ENCODE measurements around the gene CACNG1.

The CACNG1 gene, protein sequence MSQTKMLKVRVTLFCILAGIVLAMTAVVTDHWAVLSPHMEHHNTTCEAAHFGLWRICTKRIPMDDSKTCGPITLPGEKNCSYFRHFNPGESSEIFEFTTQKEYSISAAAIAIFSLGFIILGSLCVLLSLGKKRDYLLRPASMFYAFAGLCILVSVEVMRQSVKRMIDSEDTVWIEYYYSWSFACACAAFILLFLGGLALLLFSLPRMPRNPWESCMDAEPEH

GRCh38 chr17:67044016-67044772 lies at the start of gene CACNG1:
Gene CACNG1 (plus strand): TSS chr17:67044554. CDS start chr17:67044661, 107 bp downstream.
- DNase-seq (ENCODE audit: low read depth): no peak

- DNase-seq (ENCODE audit: low read depth): no peak
These were observed 49.3 kb upstream of the CACNG1 start for GRCh38 chr17:66994930-66995535.

DNA sequence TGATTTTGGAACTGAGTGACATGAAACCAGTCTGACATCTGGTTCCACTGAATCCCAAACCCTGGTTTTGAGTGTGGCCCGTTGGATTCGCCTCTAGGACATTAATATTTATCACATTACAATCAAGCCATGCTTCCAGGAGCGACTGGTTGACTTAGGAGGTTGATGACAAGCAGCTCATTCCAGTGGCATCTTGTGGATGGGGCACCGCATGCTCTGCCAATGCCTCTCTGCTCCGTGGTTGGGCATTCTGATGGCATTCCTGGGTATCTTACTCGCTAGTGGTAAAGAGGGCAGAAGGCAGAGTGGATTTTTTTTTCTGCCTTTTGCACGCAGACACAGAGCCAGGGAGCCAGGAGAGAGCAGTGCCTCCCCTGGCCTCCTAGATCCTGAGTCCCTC lies 48.4 kb upstream of the CACNG1 start:
- no peak for DNase-seq (ENCODE audit: low read depth)

DNA sequence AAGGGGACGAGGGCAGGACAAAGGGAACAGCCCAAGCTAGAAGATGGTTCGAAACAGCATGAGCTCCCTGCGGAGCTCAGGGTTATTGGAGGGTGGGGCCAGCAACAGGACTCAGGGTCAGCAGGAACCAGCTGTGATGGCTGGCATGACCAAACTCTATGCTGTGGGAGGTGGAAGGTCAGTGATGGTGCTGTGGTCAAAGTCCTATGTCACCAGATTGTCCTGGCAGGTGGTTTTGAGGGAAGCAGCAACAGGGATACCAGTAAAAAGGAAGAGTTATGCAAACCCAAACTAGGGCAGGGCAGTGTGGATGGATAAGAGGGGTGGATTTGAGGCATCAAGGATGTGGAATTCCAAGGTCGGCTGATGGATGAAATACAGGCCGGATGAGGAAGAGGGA lies 47.4 kb upstream of the CACNG1 start:
- DNase-seq (ENCODE audit: low read depth): no peak

DNA sequence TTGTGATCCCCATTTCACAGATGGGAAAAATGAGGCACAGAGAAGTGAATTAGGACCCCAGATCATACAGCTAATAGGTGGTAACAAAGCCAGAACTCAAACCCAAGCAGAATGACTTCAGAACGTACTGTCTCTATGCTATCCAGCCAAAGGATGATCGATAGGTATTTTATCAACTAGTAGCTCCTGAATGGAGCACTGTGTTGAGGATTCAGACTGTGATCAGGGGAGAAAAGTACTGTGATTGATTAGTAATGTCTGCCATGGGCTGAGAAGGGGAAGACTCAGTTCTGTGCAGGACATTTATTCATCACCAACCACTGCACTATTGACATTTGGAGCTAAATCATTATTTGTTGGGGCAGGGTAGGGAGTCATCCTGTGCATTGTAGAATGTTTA lies 41.1 kb upstream of the CACNG1 start:
- no peak for DNase-seq (ENCODE audit: low read depth)

- no peak for DNase-seq (ENCODE audit: low read depth)
These were observed 40.2 kb upstream of the CACNG1 start for GRCh38 chr17:67004181-67004580.

DNA sequence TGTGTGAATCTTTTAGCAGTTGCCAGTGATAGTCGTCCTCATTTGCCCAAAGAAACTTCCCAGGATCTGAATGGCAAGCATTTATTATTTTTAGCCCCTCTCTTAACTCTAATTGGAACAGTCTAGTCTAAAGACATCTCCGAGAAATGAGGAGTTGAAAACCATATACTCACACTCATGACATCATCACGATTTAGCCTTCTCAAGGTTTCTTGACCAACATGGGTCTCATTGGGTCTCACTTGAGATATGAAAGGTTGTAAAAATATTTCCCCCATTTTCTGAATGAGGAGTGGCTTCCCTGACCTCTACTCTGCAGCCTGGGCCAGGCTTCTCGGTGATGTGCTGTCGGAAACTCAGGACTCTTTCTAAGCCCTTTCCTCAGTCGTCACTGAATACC lies 37.1 kb upstream of the CACNG1 start:
- DNase-seq (ENCODE audit: low read depth): no peak

GRCh38 chr17:67008101-67008500 lies 36.3 kb upstream of the CACNG1 start:
- no peak for DNase-seq (ENCODE audit: low read depth)

- no peak for DNase-seq (ENCODE audit: low read depth)
These were observed 32.7 kb upstream of the CACNG1 start for GRCh38 chr17:67011527-67012175.

GRCh38 chr17:67013891-67014290 lies 30.5 kb upstream of the CACNG1 start:
- no peak for DNase-seq (ENCODE audit: low read depth)

GRCh38 chr17:67015001-67015400 lies 29.4 kb upstream of the CACNG1 start:
- DNase-seq (ENCODE audit: low read depth): no peak

GRCh38 chr17:67016039-67016762 lies 28.2 kb upstream of the CACNG1 start:
- DNase-seq (ENCODE audit: low read depth): no peak

DNA sequence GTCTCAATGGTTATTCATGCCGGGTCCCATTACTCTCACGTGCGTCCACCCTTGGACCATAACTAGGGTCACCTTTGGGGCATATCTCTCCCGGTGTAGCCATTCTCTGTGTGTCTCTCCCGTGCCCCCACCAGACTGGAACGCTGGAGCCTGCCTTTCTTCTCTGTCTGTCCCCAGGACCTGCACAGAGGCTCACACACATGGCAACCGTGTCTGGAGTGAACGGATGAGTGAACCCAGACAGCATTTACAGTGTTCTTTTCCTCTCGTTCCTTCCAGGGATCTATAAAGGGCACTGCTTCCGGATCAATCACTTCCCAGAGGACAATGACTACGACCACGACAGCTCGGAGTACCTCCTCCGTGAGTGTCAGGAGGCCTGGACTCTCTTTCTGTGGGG lies 26.4 kb upstream of the CACNG1 start:
- DNase-seq (ENCODE audit: low read depth): no peak

- DNase-seq (ENCODE audit: low read depth): no peak
These were observed 25.6 kb upstream of the CACNG1 start for GRCh38 chr17:67018471-67019434.

GRCh38 chr17:67019809-67020208 lies 24.5 kb upstream of the CACNG1 start:
- no peak for DNase-seq (ENCODE audit: low read depth)

- no peak for DNase-seq (ENCODE audit: low read depth)
These were observed 24.0 kb upstream of the CACNG1 start for GRCh38 chr17:67020293-67020766.

DNA sequence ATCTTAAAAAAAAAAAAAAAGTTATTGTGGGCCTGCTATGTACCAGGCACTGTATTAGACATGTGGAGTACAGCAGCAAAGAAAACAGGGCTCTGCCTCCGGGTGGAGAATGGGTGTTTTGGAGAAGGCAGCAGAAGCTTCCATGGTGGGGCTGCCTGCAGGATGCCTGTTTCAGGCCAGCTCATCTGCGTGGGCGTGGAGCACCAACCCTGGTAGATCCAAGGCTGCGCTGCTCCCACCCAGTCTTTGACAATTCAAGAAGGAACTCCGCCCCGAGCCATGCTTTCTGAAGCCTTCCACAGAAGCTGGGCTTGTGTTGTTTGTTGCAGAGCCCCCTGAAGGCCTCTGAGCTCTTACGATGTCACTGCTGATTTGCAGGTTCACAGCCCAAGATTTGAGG lies 23.2 kb upstream of the CACNG1 start:
- no peak for DNase-seq (ENCODE audit: low read depth)

DNA sequence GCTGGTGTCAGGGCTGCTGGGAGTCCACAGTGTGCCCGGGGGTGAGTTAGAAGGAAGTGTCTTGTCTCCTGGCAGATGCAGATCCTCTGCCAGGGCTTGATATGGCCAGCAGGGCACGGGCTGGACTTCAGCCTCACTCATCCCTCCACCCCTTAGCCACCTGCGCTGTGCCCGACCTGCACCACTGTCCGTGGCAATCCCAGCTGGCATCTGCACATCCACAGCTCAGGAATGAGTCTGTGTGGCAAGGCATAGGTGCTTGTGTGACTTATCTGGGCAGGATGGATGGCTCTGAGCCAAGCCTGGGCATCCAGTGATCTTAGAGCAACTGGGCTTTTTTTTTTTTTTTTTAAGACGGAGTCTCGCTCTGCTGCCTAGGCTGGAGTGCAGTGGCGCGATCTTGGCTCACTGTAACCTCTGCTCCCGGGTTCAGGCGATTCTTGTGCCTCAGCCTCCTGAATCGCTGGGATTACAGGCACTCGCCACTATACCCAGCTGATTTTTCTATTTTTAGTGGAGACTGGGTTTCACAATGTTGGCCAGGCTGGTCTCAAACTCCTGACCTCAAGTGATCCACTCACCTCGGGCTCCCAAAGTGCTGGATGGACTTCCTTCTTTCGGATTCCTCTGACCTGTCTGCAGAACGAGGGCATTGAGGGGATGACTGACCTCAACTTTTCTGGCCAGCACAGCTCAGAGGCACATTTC lies 22.5 kb upstream of the CACNG1 start:
- no peak for DNase-seq (ENCODE audit: low read depth)

DNA sequence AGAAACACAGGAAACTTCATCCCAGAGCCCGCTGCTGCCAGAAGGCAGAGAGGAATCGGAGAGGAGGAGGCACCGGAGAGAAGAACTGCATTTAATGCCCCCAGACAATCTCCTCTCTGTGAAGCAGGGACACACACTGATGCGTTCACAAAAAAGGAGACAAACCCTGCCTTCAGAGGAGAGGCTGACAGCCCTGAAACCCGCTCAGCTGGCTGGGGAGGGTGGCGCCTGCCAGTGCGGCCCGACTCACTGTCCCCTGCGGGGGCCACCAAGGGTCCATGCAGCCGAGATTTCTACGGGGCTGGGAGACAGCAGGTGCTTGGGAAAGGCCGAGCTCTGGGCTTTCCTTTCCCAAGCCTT lies 21.9 kb upstream of the CACNG1 start:
- no peak for DNase-seq (ENCODE audit: low read depth)

GRCh38 chr17:67024736-67025135 lies 19.6 kb upstream of the CACNG1 start:
- no peak for DNase-seq (ENCODE audit: low read depth)

Data from activated T-cell treated with anti-CD3 and anti-CD28 coated beads for 48 hours (primary cell).